BJ (cell line): ENCODE results near the gene TBL3. TPM values are rescaled to one million over a fixed set of nuclear protein-coding genes. Genes with fewer than 3 reads are reported as not detected.

Experiments used
- CTCF ChIA-PET: fragments of 350-600 bp; formaldehyde crosslinking; extraction: SDS; loops from one replicate; lab custom pipeline; 2021; ENCODE audit warnings: antibody characterized with exemption, inconsistent platforms; lab: Yijun Ruan, JAX
- POLR2A ChIA-PET: fragments of 300-600 bp; sonication (Branson Sonifier 250); formaldehyde crosslinking; extraction: SDS; loops from one replicate; lab custom pipeline; 2021; ENCODE audit warnings: antibody characterized with exemption; lab: Charles Lee
- DNase-seq: peaks from one replicate; pipeline ENCODE4 v3.0.0-alpha.2; 2011; ENCODE audit warnings: low read depth
- H3K27me3 ChIP-seq: 2 replicates; pipeline ENCODE4 v1.6.0; 2011; ENCODE audit warnings: low read length; ENCODE audit not compliant: control insufficient read depth, insufficient read depth
- H3K36me3 ChIP-seq: 2 replicates; pipeline ENCODE4 v1.5.1; 2011; ENCODE audit warnings: low read length; ENCODE audit not compliant: control insufficient read depth, insufficient read depth
- H3K4me3 ChIP-seq: 2 replicates; pipeline ENCODE4 v1.5.1; 2011; ENCODE audit warnings: low read depth, mild to moderate bottlenecking, control low read depth, low read length
- polyA plus RNA-seq: library from polyadenylated mRNA; depleted of rRNA; stranded (reverse); fragments of >200 nt; gene quantifications from 2 replicates; pipeline ENCODE4 v1.2.3, GENCODE V29; 2011
- TF ChIP-seq, protein P1 (sequence below): IDR thresholded peaks from 2 replicates; pipeline ENCODE4 v1.5.1; 2011; ENCODE audit warnings: low read depth, mild to moderate bottlenecking, control low read depth, inconsistent platforms, low read length, moderate library complexity; ENCODE audit not compliant: insufficient read depth

The TBL3 gene
- polyA plus RNA-seq, 1 experiment, result 33.1 TPM

DNA sequence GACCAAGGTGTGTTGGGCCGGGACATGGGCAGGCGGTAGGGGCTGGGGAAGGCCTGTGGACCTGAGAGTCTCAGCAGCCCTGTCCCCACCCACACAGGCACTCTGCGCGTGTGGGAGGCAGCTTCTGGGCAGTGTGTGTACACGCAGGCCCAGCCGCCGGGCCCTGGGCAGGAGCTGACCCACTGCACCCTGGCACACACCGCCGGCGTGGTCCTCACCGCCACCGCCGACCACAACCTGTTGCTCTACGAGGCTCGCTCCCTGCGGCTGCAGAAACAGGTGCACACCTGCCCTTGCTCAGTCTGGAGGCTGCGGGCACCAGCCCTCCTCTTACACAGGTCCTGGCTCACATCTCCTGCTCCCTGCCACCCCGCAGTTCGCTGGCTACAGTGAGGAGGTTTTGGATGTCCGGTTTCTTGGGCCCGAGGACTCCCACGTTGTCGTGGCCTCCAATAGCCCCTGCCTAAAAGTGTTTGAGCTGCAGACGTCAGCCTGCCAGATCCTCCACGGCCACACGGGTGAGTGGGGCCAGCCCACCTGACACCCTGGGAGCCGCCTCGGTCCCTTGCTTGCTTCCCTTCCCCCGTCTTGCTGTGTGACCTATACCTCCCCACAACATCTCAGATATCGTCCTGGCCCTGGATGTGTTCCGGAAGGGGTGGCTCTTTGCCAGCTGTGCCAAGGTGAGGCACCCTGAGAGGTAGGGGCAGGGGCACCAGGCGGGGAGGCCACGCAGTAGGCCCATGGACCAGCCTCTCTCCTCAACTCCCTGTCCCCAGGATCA lies 3.8 kb downstream of the TBL3 start:
- ChIA-PET POLR2A (no interaction called here), CTCF (no interaction called here)
- TF ChIP-seq, protein P1, sequence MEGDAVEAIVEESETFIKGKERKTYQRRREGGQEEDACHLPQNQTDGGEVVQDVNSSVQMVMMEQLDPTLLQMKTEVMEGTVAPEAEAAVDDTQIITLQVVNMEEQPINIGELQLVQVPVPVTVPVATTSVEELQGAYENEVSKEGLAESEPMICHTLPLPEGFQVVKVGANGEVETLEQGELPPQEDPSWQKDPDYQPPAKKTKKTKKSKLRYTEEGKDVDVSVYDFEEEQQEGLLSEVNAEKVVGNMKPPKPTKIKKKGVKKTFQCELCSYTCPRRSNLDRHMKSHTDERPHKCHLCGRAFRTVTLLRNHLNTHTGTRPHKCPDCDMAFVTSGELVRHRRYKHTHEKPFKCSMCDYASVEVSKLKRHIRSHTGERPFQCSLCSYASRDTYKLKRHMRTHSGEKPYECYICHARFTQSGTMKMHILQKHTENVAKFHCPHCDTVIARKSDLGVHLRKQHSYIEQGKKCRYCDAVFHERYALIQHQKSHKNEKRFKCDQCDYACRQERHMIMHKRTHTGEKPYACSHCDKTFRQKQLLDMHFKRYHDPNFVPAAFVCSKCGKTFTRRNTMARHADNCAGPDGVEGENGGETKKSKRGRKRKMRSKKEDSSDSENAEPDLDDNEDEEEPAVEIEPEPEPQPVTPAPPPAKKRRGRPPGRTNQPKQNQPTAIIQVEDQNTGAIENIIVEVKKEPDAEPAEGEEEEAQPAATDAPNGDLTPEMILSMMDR, result no peak
- Histone ChIP-seq H3K4me3 (no peak overlapping the region), H3K36me3 (peaks cover 32% of the 10 kb centered on the region), H3K27me3 (peaks cover 6% of the 10 kb centered on the region)
- DNase-seq, result no peak

DNA sequence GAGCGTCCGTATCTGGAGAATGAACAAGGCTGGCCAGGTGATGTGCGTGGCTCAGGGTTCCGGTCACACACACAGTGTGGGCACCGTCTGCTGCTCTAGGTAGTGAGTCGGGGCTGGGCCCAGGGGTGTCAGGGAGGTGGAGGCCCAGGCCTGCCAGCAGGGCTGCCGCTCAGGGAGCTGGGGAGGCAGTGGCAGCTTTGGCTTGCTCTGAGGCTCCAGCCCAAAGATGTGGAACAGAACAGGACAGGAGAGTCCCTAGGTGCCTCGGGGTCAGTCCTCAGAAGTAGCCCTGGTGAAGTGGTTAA lies 4.3 kb downstream of the TBL3 start:
- POLR2A ChIA-PET, result no interaction called here
- no peak for DNase-seq
- Histone ChIP-seq H3K27me3 (peaks cover 6% of the 10 kb centered on the region), H3K4me3 (no peak overlapping the region), H3K36me3 (peaks cover 32% of the 10 kb centered on the region)
- CTCF ChIA-PET, result no interaction called here
- TF ChIP-seq, protein P1, result no peak

DNA sequence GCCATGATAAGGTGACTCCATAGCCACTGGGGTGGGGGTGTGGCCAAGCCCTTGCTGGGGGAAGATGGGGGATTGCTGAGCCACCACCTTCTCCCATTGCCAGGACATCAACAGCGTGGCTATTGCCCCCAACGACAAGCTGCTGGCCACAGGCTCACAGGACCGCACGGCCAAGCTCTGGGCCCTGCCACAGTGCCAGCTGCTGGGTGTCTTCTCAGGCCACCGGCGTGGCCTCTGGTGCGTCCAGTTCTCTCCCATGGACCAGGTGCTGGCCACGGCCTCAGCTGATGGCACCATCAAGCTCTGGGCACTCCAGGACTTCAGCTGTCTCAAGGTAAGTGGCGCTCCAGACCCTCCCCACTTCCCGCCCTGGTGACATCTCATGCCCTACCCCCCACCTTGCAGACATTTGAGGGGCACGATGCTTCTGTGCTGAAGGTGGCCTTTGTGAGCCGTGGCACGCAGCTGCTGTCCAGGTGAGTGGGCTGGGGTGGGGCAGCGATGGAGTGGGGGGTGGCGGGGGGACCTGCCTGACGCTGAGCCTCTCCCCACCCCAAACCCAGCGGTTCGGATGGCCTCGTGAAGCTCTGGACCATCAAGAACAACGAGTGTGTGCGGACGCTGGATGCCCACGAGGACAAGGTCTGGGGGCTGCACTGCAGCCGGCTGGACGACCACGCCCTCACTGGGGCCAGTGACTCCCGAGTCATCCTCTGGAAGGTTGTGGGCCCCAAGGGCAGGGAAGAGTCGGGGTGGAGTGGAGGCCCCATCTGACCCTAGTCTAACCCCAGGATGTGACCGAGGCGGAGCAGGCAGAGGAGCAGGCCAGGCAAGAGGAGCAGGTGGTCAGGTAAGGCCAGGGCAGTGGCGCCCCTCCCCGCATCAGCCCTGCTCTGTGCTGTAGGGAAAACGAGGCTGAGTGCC lies 5.4 kb downstream of the TBL3 start:
- CTCF ChIA-PET, result no interaction called here
- TF ChIP-seq, protein P1, result no peak

DNA sequence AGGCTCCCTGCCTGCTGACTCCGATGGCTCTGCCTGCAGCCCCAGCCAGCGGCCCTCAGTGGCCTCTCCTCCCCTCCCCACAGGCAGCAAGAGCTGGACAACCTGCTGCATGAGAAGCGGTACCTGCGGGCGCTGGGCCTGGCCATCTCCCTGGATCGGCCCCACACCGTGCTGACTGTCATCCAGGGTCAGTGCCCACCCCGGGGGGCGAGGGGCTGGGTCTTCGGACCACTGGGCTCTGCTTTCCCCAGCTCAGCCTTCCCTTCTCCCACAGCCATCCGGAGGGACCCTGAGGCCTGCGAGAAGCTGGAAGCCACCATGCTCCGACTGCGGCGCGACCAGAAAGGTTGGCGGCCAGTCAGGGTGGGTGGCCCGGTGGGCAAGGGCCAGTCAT lies 6.0 kb downstream of the TBL3 start:
- peaks cover 32% of the 10 kb centered on the region for H3K36me3 ChIP-seq
- peaks cover 12% of the 10 kb centered on the region for H3K27me3 ChIP-seq
- no peak for DNase-seq
- TF ChIP-seq, protein P1, result no peak
- POLR2A ChIA-PET, result no interaction called here
- H3K4me3 ChIP-seq, result no peak overlapping the region
- CTCF ChIA-PET, result no interaction called here

More for the DNA sequence above, 5.4 kb downstream of the TBL3 start:
- no peak for DNase-seq
- peaks cover 32% of the 10 kb centered on the region for H3K36me3 ChIP-seq
- H3K27me3 ChIP-seq, result peaks cover 9% of the 10 kb centered on the region
- POLR2A ChIA-PET, result no interaction called here
- H3K4me3 ChIP-seq, result no peak overlapping the region

DNA sequence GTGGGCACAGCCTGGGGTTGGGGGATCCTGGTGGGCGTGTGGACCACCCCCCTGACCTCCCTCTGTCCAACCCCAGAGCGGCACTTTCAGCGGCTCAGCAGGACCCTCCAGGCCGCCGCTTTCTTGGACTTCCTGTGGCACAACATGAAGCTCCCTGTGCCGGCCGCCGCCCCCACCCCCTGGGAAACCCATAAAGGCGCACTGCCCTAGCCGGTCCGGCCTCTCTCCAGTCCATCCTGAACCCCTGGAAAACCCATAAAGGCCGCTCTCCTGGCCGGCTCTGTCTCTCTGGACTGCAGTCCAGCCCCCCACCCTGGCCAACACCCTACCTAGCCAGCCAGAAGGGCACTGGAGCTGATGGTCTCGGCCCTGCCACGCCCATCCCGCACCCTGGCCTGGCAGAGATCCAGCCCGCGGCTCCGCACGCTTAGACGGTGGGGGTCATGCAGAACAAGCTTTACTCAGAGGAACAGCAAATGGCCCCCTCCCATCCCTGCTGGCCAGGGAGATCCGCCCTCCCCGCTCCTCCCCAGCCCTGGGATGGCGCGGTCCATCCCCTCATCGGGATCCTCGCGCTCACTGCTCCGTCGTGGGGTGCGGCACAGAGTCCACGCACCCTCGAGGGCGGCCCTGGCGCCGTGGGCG lies 6.7 kb downstream of the TBL3 start:
- Histone ChIP-seq H3K36me3 (peaks cover 32% of the 10 kb centered on the region), H3K27me3 (peaks cover 12% of the 10 kb centered on the region), H3K4me3 (no peak overlapping the region)
- no peak for DNase-seq
- POLR2A ChIA-PET, result no interaction called here
- CTCF ChIA-PET, result interaction anchor here (1.1 kb wide), 1 partner anchor 162 kb away, joined by 4 read pairs; no protein-coding TSS in a partner anchor
- TF ChIP-seq, protein P1, result no peak
